Neural crest cell (in vitro differentiated cells): ENCODE data around the gene GRK6. TPM values are rescaled to one million over a fixed set of nuclear protein-coding genes. Genes with fewer than 3 reads are reported as not detected.

Experiments used
- DNase-seq: peaks from one replicate; pipeline ENCODE4 v3.0.0; 2021; ENCODE audit warnings: low read depth, mixed read lengths, low spot score
- H3K27ac Mint-ChIP-seq: one replicate; pipeline ENCODE4 v1.8.0; 2021; ENCODE audit warnings: mild to moderate bottlenecking, mixed read lengths; ENCODE audit not compliant: unreplicated experiment
- H3K27me3 Mint-ChIP-seq: 2 replicates; pipeline ENCODE4 v1.8.0; 2021; ENCODE audit warnings: low read depth, mild to moderate bottlenecking, mixed read lengths
- H3K36me3 Mint-ChIP-seq: 2 replicates; pipeline ENCODE4 v1.8.0; 2021; ENCODE audit warnings: low read depth, mild to moderate bottlenecking, mixed read lengths
- H3K4me1 Mint-ChIP-seq: 2 replicates; pipeline ENCODE4 v1.8.0; 2021; ENCODE audit warnings: mixed read lengths
- H3K4me3 Mint-ChIP-seq: one replicate; pipeline ENCODE4 v1.8.0; 2021; ENCODE audit warnings: mild to moderate bottlenecking, mixed read lengths
- H3K9me3 Mint-ChIP-seq: 2 replicates; pipeline ENCODE4 v1.8.0; 2021; ENCODE audit warnings: mixed read lengths
- CTCF ChIP-seq: fragments of 200-600 bp; sonication (generic); conservative IDR thresholded peaks from 2 replicates; pipeline ENCODE4 v1.5.0; 2021; ENCODE audit warnings: antibody characterized with exemption, mild to moderate bottlenecking
- total RNA-seq: library from RNA; stranded (reverse); gene quantifications from 2 replicates; pipeline ENCODE4 v1.2.1, GENCODE V29; 2021

The GRK6 gene
- total RNA-seq, 1 donor from 2014 or later = 54.9 TPM

GRCh38 chr5:177486256-177486655 is 59.8 kb downstream of the GRK6 start:
- no peak for TF ChIP-seq CTCF
- Mint-ChIP-seq H3K27ac (no peak overlapping the region), H3K4me1 (no peaks in the 10 kb centered on the region), H3K4me3 (no peak overlapping the region), H3K36me3 (peaks cover 2% of the 10 kb centered on the region), H3K27me3 (no peaks in the 10 kb centered on the region), H3K9me3 (no peaks in the 10 kb centered on the region)
- no peak for DNase-seq

GRCh38 chr5:177487144-177487543 is 60.7 kb downstream of the GRK6 start:
- no peak overlapping the region for H3K4me3 Mint-ChIP-seq
- H3K9me3 Mint-ChIP-seq = no peaks in the 10 kb centered on the region
- H3K36me3 Mint-ChIP-seq = peaks cover 2% of the 10 kb centered on the region
- no peaks in the 10 kb centered on the region for H3K27me3 Mint-ChIP-seq
- no peak for TF ChIP-seq CTCF
- no peak overlapping the region for H3K27ac Mint-ChIP-seq
- H3K4me1 Mint-ChIP-seq = no peaks in the 10 kb centered on the region
- DNase-seq = no peak

DNA sequence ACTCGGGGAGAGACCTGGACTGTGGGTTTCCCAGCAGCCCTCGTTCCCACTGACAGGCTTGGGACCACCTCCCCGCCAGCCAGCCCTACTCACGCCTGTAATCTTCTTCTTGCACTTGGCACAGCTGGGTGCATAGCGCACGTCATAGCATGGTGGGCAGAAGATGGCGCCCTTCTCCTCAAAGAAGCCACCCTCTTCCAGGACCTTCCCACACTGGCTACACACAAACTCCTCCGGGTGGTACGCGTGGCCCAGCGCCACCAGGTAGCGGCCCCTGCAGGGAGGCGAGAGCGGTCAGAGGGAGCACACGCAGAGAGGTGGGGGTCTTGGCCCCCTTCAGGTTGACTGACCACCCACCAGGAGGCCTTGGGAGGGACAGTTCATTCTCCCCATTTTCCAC is 61.5 kb downstream of the GRK6 start:
- peaks cover 2% of the 10 kb centered on the region for H3K36me3 Mint-ChIP-seq

DNA sequence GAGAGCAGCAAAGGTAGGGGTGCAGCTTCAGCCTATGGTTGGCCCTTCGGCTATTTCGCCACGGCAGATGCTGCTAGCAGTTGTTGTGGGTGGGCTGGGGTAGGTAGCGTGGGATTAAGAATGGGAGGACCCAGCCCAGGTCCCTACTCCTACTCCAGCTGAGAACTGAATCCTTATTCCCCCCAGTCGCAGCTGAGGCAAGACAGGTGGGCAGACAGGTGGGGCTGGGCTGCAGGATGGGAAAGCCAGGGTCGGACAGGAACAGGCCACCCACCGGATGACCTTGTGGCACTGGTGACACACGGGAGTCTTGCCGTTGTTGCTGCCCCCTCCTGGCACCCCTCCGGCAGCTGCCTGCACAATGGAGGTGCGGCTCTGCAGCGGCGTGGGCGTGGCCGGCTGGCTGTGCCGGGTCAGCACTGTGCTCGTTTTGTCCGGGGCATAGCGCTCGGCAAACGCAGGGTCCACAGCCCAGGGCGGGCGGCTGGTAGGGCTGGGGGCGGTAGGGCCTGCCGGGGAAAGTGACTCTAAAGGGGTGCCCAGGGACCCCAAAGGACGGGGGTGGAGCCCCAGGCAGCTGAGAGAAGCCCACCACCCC is 62.7 kb downstream of the GRK6 start:
- TF ChIP-seq CTCF = no peak
- Mint-ChIP-seq H3K27me3 (no peaks in the 10 kb centered on the region), H3K27ac (no peak overlapping the region), H3K36me3 (peaks cover 2% of the 10 kb centered on the region), H3K9me3 (no peaks in the 10 kb centered on the region), H3K4me3 (no peak overlapping the region), H3K4me1 (peaks cover 9% of the 10 kb centered on the region)
- no peak for DNase-seq

More for the DNA sequence above, 61.5 kb downstream of the GRK6 start:
- H3K4me1 Mint-ChIP-seq = peaks cover 5% of the 10 kb centered on the region
- H3K27ac Mint-ChIP-seq = no peak overlapping the region
- H3K9me3 Mint-ChIP-seq = no peaks in the 10 kb centered on the region
- no peaks in the 10 kb centered on the region for H3K27me3 Mint-ChIP-seq
- no peak for TF ChIP-seq CTCF
- peak overlapping the region; percentile 23 for H3K4me3 Mint-ChIP-seq
- DNase-seq = no peak

DNA sequence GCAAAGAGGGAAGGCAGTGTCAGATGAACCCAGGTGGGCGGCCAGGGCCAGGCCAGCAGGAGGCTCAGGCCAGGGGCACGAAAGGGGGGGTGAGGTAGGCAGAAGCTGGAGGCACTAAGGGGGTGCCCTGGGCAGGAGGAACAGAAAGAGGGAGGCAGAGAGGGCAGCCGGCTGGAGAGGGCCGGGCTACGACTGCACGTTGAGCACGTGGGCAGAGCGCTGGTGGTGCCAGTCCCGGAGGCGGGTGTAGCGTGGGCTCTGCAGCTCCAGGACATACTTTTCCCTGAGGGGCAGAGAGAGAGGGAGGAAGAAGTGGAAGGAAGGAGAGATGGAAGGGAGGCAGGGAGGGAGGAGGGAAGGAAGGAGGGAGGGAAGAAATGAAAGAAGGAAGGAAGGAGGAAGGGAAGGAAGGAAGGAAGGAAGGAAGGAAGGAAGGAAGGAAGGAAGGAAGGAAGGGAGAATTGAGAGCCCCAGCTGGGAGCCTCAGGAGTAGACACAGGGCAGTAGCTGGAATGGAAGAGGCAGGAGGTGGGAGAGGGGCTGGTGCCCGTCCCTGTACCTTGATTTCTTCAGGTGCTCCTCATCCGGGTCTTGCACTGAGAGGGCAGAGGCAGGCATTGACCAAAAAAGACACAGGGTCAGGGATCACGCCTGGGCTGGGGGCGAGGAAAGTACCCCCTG is 64.0 kb downstream of the GRK6 start:
- H3K4me3 Mint-ChIP-seq = peak overlapping the region; percentile 15

More for the DNA sequence above, 64.0 kb downstream of the GRK6 start:
- H3K4me1 Mint-ChIP-seq = peaks cover 9% of the 10 kb centered on the region
- no peaks in the 10 kb centered on the region for H3K27me3 Mint-ChIP-seq
- H3K9me3 Mint-ChIP-seq = no peaks in the 10 kb centered on the region
- peaks cover 2% of the 10 kb centered on the region for H3K36me3 Mint-ChIP-seq
- no peak overlapping the region for H3K27ac Mint-ChIP-seq
- no peak for TF ChIP-seq CTCF
- no peak for DNase-seq
